Measurements from ENCODE around the gene HPSE2.

The HPSE2 gene

DNA sequence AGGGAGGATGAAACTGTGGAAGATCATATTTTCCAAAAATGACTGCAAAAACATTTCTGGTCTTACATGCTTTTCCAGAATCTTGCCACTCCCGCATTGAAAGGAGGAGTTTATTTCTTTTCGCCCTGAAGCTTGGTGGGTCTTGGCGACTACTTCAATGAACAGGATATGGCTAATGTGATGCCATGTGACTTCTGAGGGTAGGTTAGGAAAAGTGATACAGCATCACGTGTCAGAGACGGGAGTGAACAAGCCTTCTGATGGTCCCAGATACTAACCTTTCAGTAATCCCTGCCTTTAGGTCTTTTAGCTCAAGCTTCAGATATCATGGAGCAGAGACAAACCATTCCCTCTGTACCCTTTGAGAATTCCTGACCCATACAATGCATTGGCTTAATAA, 596.7 kb downstream of the HPSE2 start:
- H3K27ac ChIP-seq: no peak overlapping the region
- TF ChIP-seq CTCF (conservative IDR thresholded peaks at IDR 0.05): no peak

DNA sequence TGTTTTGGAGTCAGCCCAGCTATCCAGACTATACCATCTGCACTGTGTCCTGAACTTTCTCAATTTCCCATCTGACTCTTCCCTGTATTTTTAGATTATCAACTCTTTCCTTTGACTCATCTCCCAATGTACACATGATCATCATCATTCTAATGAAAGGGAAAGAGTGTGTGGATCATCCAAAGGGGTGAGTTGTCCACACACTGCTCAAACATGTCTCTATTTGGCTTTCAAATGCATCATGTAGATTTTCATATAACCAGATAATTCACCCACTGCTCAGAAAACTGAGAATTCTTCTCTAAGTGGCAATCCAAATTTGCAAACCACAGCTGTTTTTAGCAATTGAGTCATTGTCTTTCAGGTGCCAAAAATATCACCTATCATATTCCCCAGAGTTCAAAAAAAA, 598.7 kb downstream of the HPSE2 start:
- no peak for TF ChIP-seq CTCF (conservative IDR thresholded peaks at IDR 0.05)
- H3K27ac ChIP-seq: no peak overlapping the region

GRCh38 chr10:98632456-98633150, 603.0 kb downstream of the HPSE2 start:
- TF ChIP-seq CTCF (conservative IDR thresholded peaks at IDR 0.05): no peak
- no peak overlapping the region for H3K27ac ChIP-seq

DNA sequence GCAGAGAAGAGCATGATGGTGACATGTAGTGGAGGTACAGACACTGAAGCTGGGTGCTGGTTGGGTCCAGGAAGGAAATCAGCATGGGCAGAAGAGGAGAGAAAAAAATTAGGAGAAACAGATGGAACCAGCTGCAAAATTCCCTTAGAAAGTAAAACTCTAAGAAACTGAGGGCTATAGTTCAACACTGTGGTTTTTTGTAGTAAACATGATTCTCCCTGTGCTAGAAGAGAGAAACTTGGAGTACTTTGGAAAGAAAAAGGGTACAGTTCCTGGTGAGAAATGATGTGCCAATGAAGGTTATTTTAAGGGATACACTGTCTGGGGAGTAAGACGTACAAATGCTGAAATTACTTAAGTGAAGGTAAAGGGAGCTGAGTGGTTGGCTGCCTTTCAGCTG, 607.4 kb downstream of the HPSE2 start:
- TF ChIP-seq CTCF (conservative IDR thresholded peaks at IDR 0.05): no peak
- no peak overlapping the region for H3K27ac ChIP-seq

DNA sequence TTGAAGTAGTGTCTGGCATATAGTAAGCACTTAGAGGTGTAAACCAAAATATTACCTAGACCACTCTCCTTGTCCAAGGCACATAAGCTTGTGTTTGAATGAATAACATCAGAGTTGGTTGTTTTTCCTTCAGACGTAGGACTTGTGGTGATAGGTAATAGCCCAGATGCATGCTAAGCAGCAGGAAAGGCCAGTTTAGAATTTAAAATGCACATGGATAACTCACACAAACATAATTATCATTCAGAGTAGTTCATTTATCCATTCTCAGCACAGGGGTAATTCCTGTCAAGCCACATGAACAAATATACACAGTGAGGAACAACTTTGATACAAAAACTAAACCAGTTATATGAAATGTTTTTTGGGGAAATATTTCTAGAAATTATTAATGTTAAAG, 607.9 kb downstream of the HPSE2 start:
- TF ChIP-seq CTCF (conservative IDR thresholded peaks at IDR 0.05): no peak
- H3K27ac ChIP-seq: no peak overlapping the region

GRCh38 chr10:98624963-98625362, 610.7 kb downstream of the HPSE2 start:
- TF ChIP-seq CTCF (conservative IDR thresholded peaks at IDR 0.05): no peak
- H3K27ac ChIP-seq: no peak overlapping the region

DNA sequence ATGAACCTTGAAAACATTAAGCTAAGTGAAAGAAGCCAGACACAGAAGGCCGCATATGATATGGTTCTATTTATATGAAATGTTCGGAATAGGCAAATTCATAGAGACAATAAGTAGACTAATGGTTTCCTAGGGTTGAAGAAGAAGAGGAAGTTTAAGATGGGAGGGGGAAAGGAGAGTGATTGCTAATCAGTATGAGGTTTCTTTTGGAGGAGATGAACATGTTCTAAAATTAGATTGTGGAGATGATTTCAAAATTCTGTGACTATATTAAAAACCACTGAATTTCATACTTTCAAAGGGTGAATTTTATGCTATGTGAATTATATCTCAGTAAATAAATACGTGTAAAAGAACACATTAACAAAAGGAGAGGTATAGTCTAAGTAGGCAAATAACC, 612.5 kb downstream of the HPSE2 start:
- no peak overlapping the region for H3K27ac ChIP-seq
- TF ChIP-seq CTCF (conservative IDR thresholded peaks at IDR 0.05): no peak

All from VCaP (cell line).